HG02588 (cell line): ENCODE results near the gene ACVR1.

Experiments
- ATAC-seq: cut with Tn5 transposase; IDR thresholded peaks from one replicate; pipeline ENCODE4 v1.9.1; 2021; ENCODE audit warnings: mild to moderate bottlenecking, moderate library complexity; ENCODE audit not compliant: unreplicated experiment

The ACVR1 gene

GRCh38 chr2:157793053-157793612 is 83.0 kb downstream of the ACVR1 start:
- no peak for ATAC-seq

GRCh38 chr2:157792335-157793052 is 83.6 kb downstream of the ACVR1 start:
- ATAC-seq, result no peak

GRCh38 chr2:157790780-157791179 is 85.3 kb downstream of the ACVR1 start:
- no peak for ATAC-seq

- no peak for ATAC-seq
Measured at GRCh38 chr2:157789933-157790511, 86.1 kb downstream of the ACVR1 start.

GRCh38 chr2:157789256-157789655 is 86.9 kb downstream of the ACVR1 start:
- ATAC-seq, result no peak

GRCh38 chr2:157788201-157788600 is 87.9 kb downstream of the ACVR1 start:
- no peak for ATAC-seq

- no peak for ATAC-seq
Measured at GRCh38 chr2:157787364-157787938, 88.7 kb downstream of the ACVR1 start.

- no peak for ATAC-seq
Measured at GRCh38 chr2:157786663-157787363, 89.3 kb downstream of the ACVR1 start.

- ATAC-seq, result no peak
Measured at GRCh38 chr2:157785866-157786662, 90.1 kb downstream of the ACVR1 start.

GRCh38 chr2:157785200-157785599 is 90.9 kb downstream of the ACVR1 start:
- ATAC-seq, result no peak

- no peak for ATAC-seq
Measured at GRCh38 chr2:157784823-157785175, 91.3 kb downstream of the ACVR1 start.

GRCh38 chr2:157784169-157784822 is 91.8 kb downstream of the ACVR1 start:
- no peak for ATAC-seq

GRCh38 chr2:157783245-157783644 is 92.9 kb downstream of the ACVR1 start:
- no peak for ATAC-seq

GRCh38 chr2:157782057-157782845 is 93.9 kb downstream of the ACVR1 start:
- ATAC-seq, result no peak

- ATAC-seq, result no peak
Measured at GRCh38 chr2:157780211-157780610, 95.9 kb downstream of the ACVR1 start.

GRCh38 chr2:157779794-157780193 is 96.3 kb downstream of the ACVR1 start:
- no peak for ATAC-seq

- ATAC-seq, result no peak
Measured at GRCh38 chr2:157777427-157777826, 98.7 kb downstream of the ACVR1 start.

- ATAC-seq, result no peak
Measured at GRCh38 chr2:157771234-157771633, 104.9 kb downstream of the ACVR1 start.

GRCh38 chr2:157769856-157770255 is 106.3 kb downstream of the ACVR1 start:
- ATAC-seq, result no peak
